Epithelial cell of esophagus (primary cell): ENCODE data around the gene GRIA3.

Experiments used
- DNase-seq: peaks from one replicate; pipeline ENCODE4 v3.0.0; 2010; ENCODE audit warnings: low read depth
- H3K4me3 ChIP-seq: 2 replicates; pipeline ENCODE4 v1.5.1; 2011; ENCODE audit warnings: mild to moderate bottlenecking, low read length, control low read depth
- TF ChIP-seq, protein P1 (sequence below): IDR thresholded peaks from 2 replicates; pipeline ENCODE4 v1.5.1; 2011; ENCODE audit warnings: low read depth, mild to moderate bottlenecking, low read length, control low read depth, inconsistent platforms; ENCODE audit not compliant: insufficient read depth; ENCODE audit errors: missing control alignments

Gene GRIA3

DNA sequence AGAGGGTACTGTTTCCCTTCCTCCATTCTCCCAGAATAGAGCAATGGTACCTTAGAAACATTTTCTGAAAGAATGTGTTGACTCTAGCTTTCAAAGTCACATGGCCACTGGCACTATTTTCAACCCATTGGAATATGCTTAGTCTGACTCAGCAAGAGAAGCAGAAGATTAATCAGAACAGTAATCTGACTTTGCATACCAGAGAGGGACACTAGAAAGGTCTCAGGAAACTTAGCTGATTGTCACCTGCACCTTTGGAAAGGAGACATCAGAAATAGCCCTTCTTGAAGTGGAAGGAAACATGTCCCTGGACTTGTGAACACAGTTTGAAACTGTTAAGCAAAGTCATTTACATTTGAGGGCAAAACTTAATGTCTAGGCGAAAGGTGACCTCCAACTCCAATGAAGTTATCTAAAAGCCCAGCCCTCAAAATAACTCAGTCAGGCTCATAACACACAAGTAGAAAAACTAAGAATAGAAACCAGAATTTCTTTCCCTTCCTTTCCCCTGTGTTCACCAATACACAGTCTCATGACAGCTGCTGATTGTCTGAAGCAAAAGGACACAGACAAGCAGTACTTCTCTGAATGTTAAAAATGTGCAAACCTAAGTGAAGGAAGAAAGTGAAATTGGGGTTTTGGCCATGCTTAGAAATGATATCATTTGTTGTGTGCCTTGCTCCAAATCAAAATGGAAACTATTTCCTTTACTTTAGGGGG lies 270.8 kb downstream of the GRIA3 start:
- DNase-seq, result no peak
- TF ChIP-seq, protein P1, sequence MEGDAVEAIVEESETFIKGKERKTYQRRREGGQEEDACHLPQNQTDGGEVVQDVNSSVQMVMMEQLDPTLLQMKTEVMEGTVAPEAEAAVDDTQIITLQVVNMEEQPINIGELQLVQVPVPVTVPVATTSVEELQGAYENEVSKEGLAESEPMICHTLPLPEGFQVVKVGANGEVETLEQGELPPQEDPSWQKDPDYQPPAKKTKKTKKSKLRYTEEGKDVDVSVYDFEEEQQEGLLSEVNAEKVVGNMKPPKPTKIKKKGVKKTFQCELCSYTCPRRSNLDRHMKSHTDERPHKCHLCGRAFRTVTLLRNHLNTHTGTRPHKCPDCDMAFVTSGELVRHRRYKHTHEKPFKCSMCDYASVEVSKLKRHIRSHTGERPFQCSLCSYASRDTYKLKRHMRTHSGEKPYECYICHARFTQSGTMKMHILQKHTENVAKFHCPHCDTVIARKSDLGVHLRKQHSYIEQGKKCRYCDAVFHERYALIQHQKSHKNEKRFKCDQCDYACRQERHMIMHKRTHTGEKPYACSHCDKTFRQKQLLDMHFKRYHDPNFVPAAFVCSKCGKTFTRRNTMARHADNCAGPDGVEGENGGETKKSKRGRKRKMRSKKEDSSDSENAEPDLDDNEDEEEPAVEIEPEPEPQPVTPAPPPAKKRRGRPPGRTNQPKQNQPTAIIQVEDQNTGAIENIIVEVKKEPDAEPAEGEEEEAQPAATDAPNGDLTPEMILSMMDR, result no peak
- no peak overlapping the region for H3K4me3 ChIP-seq

DNA sequence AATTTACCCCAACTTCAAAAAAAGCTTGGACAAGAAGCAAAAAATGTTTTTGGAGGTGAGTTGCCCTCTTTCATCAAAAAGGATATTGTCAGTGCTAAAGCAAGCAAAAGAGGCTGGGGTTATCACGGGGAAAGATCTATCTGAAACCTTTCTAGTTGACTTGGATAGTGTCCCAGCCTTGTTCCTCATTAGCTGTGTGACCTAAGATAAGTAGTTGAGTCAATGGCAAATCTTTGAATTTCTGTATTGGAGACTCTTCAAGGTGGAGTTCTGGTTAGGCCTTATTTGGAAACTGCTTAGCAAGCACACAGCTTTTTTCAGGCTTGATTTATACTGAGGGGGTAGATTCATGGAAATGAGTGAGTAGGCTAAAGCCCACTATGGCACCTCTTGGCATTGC lies 271.6 kb downstream of the GRIA3 start:
- TF ChIP-seq, protein P1, result no peak
- no peak overlapping the region for H3K4me3 ChIP-seq
- DNase-seq, result no peak

DNA sequence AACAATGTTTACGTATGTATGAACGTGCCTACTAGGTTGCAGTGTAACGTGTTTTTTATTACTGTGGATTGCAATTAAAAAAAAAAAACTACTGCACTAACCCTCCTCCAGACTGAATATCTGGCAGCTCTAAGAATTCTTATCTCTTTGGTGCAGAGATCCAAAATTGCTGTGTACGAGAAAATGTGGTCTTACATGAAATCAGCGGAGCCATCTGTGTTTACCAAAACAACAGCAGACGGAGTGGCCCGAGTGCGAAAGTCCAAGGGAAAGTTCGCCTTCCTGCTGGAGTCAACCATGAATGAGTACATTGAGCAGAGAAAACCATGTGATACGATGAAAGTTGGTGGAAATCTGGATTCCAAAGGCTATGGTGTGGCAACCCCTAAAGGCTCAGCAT lies 280.6 kb downstream of the GRIA3 start:
- TF ChIP-seq, protein P1, result no peak
- no peak for DNase-seq
- no peak overlapping the region for H3K4me3 ChIP-seq

DNA sequence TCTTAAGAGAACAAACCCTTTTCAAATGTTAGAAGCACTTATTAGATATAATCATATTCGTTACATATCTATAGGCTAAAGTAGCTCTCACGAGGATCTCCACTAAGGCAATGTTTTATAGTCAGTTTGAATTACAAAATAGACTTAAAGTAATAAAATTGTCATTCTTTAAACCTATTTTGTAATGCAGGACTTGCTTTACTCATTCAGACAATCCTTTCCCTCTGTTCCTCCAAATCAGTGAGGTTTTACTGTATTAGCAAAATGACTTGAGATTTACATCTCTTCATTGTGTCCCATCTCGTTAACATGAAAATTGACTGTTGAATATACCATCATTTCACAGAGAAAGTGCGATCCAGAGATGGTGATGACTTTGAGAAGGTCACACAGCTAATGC lies 284.4 kb downstream of the GRIA3 start:
- TF ChIP-seq, protein P1, result no peak
- DNase-seq, result no peak

DNA sequence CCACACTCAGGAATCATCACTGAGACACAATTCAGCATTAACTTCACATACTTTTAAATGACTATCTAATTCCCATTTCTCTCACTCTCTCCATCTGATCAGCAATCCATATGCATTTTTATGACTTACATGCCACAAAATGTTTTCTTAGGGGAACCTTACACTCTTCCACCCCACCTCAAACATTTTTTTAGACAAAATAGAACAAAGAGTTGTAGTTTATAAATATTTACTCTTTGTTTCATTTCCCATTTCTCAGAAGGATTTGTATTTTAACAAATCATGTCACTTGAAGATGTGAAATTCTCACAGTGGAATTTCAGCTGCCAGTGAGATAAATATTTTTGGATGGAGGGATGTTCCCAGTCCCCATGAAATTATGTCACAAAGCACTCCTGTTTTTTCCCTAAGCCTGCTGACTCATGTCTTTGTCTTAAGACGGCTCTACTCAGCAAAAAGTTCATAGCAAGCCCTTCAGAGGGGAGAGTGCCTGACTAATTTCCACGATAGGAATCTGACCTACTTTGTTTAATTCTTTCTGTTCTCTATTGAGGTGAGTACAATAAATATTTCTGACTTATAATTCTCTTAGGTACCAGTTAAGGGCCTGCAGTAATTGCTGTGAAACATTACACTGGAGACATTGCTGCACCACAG lies 291.1 kb downstream of the GRIA3 start:
- TF ChIP-seq, protein P1, result no peak
- no peak overlapping the region for H3K4me3 ChIP-seq
- peak; percentile 10 for DNase-seq

More for the DNA sequence above, 284.4 kb downstream of the GRIA3 start:
- no peak overlapping the region for H3K4me3 ChIP-seq

DNA sequence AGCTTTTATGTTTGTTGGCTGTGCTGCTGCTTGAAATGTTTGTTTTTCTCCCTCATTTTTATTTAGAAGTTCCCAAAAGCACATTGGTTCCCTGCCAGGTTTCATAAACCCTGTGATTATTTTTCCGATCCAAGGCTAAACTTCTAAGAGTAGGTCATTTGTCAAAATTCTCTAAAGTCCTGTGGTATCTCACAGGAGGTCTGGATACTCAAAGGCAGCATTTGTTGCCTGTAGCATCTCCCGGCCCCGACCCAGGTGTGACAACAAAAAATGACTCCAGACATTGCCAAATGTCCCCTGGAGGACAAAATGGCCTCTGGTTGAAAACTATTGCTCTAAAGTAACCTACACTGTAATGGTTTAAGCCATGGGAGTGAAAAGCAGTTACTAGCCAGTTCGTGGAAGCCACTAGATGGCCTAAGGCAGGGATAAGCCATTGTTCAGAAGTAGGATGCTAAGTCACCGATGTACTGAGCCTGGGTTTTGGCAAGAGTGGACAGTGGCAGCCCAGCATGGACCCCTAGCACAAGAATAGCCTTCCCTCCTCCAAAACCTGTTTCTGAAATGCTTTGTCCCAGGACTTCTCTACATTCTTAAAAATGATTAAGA lies 292.6 kb downstream of the GRIA3 start:
- H3K4me3 ChIP-seq, result no peak overlapping the region
- TF ChIP-seq, protein P1, result no peak
- no peak for DNase-seq
